PC-9 (cell line): Measurements from ENCODE around the gene KIAA1217.

Source experiments
- CTCF ChIP-seq: fragments of 200-600 bp; sonication (generic); conservative IDR thresholded peaks from 2 replicates; pipeline ENCODE4 v1.6.1; 2017; ENCODE audit warnings: mixed run types, antibody characterized with exemption, mild to moderate bottlenecking, moderate library complexity
- EZH2 ChIP-seq: fragments of 200-600 bp; sonication (generic); IDR thresholded peaks from 2 replicates; pipeline ENCODE4 v1.8.0; 2017; ENCODE audit warnings: antibody characterized with exemption, low read depth

GRCh38 chr10:24320373-24320772, 111.4 kb downstream of the KIAA1217 start:
- TF ChIP-seq CTCF (no peak), EZH2 (no peak)
